G401.6 (cell line): ENCODE data around the gene INSC.

Source experiments
- FAIRE-seq: peaks from 2 replicates; lab custom pipeline; 2012; peaks lifted over from hg19 to GRCh38; lab: Jason Lieb, UNC

INSC gene

DNA sequence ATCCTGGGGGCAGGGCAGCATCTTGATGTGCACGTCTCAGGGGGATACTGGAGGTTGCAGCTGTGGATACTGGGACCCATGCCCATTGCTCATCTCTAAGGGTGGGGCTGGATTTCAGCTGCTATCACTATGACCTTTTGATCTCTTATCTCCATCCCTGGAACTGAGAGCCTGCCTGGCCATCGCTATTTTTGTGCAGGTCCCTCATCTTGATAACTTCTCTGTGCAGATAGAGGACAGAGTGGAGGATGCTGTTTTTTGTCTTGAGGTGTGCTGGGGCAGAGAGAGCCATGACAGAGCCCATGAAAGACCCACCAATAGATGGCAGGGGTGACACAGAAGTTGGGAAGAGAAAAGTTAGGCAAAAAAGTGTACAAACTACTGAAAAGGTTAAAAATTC is 5.1 kb upstream of the INSC start:
- FAIRE-seq: no peak

DNA sequence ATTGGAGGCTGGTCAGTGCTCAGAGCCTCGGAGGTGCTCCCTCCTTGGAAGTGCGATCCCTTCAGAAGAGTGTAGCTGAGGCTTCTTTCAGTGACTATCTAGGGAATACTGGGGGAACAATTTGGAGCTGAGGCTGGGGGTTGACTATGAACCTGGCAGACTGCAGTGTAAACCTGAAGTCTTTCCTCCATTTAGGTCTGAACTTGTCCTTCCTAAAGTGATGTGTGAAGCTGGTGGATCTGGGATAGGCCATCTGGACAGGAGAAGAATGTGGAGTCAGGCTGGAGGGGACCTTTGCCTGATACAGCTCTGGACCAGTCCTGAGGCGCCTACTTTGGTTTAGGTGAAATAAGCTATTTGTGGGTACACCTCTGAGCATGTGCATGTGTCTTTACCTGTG is 3.5 kb upstream of the INSC start:
- FAIRE-seq: no peak

DNA sequence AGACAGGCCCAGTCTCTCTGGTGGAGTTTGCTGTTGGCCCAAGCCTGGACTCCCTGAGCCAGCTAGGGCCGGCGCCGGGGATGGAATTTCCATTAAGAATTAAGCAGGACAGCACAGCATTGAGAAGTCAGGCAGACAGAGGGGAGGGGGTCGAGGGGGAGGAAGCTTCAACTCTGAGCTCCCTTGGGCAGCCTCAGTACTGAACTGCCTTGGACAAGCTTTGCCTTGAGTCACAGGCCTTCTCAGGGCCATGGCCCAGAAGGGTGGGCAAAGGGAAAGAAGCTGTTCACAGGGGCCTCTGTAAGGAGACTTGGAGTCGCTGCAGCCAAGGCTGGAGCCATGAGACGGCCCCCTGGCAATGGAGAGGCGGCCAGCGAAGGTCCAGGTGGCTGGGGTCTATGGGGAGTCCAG is 2.6 kb upstream of the INSC start:
- FAIRE-seq: no peak

DNA sequence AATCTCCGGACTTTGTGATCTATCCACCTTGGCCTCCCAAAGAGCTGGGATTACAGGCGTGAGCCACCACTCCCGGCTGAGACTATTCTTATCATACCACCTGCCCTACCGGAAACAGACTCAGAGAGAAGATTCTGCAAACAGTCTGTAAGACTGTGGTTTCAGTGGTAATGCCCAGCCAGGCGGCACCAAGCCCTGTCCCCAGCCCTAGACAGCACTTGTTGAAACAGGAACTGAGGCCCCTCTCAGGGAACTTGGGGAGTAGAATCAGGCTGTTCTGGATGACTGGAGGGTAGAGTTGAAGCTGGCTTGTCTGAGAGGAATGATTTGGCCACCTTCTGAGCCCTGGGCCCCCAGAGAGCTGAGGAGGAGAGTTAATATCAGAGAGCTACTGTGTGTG is 1.3 kb upstream of the INSC start:
- FAIRE-seq: no peak

DNA sequence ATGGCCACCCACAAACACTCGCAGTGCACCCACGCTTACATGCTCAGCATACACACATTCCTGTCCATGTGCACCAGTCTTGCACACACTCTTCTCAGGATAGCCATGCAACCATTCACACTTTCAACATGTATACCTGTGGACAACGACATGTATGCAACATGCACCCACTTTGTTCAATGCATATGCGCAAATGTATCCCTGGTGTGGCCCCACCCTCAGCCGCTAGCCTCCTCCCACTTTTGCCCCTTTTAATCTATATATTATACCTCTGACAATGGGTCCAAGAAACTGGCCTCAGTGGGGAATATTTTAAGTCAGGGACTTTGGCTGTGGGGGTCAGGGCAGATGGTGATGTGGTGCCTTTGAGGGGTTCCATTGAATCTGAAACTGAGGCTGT is 963 bp downstream of the INSC start:
- FAIRE-seq: no peak

DNA sequence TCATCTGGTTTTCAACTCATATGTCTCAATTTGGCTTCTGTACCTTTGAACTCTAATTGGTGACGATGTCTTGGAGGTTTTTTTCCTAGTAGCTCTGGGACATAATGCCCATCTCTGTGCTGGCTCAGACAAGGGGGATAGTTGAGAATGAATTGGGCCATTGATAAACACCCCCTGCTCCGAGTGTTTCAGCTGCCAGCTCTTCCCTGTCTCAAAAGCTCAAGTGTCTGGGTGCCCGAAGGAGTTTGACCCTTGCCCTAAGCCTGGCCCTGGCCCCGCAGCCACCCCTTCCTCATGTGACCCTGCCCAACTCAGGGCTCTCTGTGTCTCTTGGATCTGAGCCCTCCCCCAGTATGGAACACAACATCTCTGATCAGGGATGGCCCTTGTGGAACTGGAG is 3.0 kb downstream of the INSC start:
- FAIRE-seq: no peak

DNA sequence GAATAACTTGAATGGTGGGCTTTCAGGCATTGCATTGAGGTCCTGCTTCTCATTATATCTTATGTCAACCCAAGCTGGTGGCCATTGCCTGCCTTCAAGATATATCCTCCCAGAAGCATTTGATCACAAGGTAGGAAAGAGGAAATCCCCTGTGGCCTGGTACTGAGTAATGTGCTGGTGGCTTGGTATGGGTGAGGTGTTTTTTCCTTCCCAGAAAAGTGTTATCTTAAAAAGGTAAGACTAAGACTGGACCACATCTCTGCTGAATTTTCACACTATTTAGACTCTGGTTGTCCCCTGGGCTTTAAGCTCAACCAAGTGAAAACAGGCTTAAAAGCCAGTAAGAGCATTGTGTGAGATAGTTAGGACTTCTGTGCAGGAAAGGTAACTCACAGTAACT is 3.7 kb downstream of the INSC start:
- FAIRE-seq: no peak

DNA sequence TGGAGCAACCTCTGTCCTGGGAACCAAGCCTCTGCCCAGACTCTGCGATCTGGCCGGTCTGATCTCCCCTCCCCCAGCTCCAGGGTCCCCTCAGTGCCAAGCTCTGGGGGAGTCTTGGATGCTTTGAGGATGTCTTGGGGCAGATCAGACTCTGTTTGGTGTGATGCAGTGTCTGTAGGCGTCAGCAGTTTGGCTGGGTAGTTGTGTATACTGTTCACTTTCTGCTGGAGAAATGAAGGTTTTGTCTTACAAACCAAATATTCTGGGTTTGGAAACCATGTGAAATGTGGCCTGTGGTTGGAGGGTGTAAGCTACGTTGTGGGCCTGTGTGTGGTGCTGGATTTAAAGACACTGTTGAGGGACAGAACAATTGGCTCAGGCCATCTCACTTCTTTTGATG is 4.6 kb downstream of the INSC start:
- no peak for FAIRE-seq

DNA sequence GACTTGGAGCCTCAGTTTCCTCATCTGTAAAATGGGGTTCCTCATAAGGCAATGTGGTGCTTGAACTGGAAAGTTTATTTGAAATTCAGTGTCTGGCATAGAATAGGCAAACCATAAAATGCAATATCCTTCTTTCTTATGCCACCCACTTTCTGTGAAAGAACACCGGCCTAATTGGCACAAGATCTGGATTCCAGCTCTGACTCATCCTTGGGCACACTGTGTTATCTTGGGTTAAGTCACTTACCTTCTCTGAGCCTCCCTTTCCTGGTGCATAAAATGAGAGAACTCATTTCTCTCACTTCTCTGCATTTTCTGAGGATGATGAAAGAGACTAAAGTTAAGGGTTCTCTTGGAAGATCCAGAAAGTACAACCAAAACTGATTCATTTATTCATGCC is 5.1 kb downstream of the INSC start:
- no peak for FAIRE-seq

DNA sequence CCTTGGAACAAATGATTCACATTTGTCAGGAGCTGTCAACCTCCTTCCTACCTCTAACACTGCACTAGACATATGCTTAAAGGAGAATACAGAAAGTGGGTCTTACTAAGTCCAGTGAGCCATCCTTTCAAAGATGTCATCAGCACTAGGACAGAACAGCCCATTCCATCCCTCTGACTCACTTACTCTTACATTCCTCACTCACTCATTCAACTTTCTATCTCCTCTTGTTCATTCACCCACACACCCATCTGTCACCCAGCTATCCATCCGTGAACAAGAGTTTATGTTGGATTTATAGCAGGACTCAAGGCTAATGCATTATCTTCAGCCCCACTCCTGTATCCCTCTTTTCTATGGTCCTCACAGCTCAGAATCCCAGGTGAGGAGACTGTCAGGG is 9.1 kb downstream of the INSC start:
- no peak for FAIRE-seq

DNA sequence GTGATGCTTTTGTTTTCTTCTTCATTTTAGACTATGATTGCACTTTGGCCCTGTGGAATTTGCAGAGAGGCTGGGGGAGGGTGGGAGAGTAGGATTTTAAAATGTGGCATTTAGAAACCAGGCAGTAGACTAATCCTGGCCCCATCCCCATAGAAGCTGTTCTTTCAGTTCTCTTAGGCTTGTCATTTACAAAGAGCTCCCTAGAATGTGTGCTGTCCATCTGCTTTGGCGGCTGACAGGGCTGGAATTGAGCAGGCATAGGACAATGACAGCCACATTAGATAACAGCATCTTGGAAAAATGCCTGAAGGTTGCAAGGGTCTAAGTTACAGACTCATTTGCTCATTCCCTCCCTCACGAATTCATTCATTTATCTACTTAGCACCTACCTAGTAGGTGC is 9.8 kb downstream of the INSC start:
- no peak for FAIRE-seq

DNA sequence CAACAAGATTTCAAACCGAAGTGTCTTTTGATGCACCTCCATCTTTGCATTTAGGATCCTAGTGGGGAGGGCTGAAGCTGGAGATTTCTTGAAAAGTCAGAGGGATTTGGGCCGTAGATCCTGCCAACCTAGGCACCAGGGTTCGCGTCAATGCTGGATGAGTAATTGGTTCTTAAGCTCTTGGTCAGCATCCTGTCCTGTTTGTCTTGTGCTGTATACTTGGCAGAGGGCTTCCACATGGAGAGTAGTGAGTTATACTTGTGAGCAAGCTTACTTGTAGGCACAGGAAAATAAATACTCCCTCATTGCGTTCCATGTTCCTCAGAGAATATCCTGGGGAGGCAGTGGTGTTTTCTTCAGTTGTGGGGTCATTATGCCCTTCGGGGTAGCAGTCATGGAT is 12.6 kb downstream of the INSC start:
- no peak for FAIRE-seq

DNA sequence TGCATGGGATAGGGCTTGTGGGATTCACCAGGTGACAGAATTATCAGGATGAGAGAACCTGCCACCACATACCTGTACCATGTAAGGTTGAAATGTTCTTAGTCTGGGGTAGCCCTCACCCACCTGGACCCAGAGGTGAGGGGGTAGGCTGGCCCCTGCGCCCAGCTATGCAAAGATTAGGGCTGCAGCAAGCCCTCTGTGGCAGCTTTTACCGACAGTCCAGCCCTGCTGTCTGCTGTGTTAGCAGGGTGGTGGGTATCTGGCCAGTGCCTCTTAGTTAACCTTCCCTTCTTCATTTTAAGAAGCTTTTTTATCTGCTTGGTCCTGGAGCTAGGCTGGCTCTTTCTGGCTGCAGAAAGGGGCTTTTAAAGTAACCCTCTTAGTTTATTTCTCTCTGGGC is 13.9 kb downstream of the INSC start:
- no peak for FAIRE-seq

DNA sequence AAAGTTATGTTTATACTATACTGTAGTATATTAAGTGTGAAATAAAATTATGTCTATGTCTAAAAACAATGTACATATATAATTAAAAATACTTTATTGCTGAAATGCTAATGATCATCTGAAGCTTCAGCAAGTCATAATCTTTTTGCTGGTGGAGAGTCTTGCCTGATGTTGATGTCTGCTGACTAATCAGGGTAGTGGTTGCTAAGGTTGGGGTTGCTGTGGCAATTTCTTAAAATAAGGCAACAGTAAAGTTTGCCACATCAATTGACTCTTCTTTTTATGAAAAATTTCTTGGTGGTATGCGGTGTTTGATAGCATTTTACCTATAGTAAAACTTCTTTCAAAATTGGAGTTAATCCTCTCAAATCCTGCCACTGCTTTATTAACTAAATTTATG is 21.4 kb downstream of the INSC start:
- no peak for FAIRE-seq

DNA sequence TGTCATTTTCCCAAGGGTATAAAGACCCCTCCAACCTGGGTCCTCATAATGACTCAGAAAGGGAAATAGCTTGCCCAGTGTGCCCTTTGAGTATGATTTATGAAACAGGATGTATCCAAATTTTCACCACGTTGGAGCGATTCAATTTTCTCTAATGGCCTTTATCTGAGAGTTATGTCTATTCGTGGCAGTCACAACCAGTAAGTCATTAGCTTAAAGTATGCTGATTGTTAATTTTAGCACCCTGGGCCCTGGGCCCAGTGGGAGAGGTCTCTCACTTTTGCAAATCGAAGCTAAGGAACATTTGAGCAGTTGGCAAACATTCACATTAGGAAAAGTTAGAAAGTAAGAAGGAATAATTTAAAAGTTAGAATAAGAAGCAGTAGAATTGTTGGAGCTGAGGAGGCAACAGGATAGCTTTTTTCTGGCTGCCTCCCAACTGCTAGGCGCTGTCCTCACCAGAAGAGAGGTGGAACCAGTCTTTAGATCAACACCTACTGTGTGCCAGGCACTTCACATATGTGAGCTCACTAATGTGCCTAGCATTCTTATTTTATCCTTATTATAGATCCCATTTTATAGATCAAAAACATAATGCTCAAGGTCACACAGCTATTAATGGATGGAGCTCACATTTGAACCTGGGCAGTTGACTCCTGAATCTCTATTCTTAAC is 24.5 kb downstream of the INSC start:
- no peak for FAIRE-seq

DNA sequence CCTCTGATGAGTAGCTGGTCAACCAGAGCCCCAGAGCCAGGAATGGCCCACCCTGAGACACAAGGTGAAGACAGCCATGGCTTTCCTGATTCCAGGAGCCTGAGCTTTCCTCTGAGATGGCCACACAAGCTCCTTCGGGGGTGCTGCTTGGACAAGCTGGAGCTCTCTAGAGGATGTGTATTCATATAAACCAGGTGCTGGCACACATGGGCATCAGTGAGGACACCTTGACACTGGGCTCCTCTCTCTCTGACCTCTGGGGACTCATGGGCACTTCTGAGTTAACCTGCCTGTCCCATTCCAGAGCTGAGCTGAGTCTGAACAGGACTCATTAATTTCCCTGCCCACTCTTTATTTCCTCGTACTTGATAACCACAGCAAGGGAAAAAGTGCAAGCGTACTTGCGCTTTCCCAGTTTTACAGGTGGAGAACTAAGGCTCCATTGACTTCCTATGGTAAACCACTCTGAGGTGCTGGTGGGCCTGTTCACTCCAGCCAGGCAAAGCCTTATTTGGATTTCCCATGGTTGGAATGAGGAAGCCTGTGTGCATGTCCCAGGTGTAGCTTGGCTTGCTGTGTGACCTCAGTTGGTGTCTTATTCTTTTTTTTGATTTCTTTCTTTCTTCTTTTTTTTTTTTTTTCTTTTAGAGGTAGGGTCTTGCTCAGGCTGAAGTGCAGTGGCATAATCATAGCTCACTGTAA is 25.4 kb downstream of the INSC start:
- no peak for FAIRE-seq

DNA sequence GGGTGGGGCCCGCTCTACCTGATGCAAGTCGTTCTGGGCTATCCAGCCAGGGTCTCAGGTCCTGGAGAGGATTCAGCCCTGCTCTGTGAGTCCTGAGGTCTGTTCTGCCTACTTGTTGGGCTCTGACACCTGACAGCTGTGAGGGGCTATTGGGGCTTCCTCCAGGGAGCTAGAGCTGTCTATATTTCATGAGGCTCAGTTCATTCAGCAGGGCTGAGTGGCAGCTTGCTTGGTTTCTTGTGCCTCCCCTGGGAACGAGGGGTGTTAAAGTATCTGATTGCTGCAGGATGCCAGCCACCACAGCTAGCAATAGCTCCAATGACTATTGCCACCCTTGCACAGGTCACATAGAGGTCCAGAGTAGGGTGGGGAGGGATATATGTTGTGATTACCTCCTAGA is 26.7 kb downstream of the INSC start:
- FAIRE-seq: no peak

DNA sequence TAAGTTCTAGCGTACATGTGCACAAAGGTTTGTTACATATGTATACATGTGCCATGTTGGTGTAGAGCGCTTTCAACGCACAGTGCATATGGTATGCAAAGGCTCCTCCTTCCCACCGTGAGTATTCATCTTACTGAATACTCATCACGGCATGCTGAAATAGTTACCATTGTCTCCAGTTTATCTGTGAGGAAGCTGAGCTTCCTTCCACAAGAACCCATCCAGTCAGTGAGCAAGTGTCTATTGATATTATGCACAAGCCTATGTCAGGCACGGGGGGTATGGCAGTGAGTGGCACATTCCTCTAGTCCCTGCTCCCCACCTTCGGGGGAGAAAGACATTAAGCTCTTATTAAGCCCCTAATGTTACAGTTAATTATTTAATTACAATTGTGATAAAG is 28.1 kb downstream of the INSC start:
- no peak for FAIRE-seq

DNA sequence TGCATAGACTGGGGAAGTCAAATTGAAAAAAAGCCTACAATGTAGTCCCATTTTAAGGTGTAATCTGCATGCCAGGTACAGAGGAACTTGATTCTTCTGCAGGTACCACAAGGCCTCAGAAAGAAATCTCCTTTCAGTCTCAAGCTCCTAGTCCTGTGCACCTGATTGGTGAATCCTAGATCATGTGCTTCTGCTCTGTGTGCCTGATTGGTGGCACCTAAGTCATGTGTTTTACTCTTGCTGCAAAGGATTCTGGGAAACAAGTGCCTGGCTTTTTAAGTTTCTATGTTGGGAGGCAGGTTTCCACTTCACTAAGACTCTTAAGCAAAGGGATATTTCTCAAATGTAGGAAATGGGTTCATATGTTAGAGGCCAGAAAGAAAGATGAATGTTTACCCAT is 29.1 kb downstream of the INSC start:
- no peak for FAIRE-seq

DNA sequence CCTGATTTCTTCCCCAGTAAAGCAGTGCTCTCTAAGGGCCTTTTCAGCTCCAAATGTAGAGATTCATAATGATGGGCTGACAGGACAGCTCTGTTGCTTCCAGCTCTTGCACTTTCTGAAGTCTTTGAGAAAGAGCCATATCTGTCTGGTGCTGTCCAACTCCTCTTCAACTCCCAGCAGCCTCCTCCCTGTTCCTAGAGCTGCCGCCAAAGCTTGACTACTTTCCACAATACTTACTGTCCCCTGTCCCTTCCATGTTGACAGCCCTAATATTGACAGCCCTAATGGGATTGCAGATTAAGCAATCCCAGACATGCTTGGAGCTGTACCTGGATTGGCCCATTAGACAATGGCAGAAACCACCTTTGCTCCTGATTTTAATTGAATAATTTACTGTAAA is 29.6 kb downstream of the INSC start:
- no peak for FAIRE-seq

DNA sequence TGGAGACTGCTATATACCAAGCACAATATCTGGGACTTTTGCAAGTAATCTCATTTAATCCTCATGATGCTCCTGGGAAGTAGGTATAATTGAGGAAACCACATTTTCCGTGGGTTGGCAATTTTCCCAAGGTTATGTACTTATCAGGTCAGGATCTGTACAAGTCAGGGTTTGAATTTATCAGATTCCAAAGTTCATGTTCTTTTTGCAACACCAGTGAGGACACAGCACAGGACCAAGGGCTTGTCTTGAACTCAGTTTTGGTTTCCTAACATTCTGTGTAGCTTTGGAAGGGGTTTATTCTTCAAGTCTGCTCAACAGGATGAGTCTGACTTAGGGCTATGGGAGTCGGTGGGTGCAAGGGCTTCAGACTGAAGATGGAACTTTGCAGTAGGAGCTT is 30.4 kb downstream of the INSC start:
- no peak for FAIRE-seq

DNA sequence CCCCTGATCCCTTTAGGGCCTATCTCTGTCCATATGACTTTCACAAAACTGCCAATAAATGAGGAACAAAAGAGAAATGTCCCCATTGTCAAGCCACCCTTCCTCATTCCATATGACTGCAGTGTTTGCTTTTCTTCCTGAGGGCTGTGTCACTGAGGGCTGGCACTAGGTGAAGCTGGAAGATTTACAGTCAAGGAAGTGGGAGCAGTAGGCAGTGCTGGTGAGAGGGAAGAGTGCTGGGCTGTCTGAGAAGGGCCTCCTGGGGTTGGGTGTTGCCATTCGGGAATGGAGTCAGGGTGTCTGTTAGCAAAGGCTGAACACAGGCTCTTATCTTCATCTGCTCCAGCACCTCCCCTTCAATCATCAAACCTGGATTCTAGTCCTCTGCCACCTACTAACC is 30.9 kb downstream of the INSC start:
- no peak for FAIRE-seq

DNA sequence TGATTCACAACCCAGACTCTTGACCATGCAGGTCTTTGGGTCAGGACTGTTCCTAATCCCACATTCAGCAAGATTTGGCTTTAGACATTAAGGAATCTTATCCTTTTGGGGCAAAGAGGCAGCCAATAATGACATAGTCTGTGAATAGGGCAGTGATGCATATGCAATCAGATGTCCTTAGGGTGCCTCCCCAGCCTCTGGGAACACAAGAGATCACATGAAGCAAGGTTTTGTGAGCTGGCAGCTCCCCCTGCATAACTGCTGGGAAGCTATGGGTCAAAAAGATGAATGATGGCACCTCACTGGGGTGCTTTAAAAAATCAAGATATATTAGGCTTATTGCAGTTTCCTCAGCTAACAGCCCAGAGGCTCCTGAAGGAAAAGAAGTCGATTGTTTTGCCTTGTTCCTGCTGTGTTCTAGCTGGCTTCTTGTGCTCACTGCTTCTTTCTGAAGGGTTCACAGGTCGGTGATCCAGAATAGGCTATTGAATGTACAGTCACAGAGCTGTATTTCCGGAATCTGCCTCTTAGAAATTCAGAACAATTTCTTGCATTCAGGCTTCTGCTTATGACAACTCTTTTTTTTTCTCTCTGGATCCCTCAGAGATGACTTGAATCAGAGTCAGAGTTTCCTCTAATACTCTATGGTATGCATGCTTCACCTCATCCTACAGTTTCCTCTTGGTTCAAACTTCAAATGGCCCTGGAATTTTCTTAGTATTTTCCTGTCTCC is 31.7 kb downstream of the INSC start:
- no peak for FAIRE-seq

DNA sequence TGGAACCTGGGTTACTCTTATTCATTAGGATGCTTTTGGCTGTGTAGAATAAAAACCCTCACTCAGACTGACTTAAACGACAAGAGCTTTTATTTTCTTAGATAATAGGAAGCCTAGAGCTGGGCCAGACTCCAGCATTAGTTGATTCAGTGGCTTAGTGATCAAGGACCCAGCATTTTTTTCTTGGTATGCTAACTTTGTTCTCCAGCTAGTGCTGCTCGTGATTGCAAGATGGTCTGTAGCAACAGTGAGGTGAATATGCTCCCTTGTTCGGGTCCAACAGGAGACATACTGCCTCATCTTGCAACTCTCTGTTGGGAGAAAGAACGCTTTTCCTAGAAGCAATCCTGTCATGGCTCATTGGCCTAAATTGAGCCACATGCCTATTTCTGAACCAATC is 33.4 kb downstream of the INSC start:
- FAIRE-seq: no peak
